Activated T-cell treated with anti-CD3 and anti-CD28 coated beads for 1 hour (primary cell): Measurements from ENCODE around the gene SERF2.
A peak's percentile ranks its signal among the peaks of the same experiment; 100 is the strongest.
"Not testable (repeated sequence)": the region's sequence is repeated elsewhere in the genome, so short reads cannot be mapped to it uniquely, and the experiment has no call there.

Experiments used
- DNase-seq: peaks from one replicate; pipeline ENCODE4 v3.0.0-alpha.2; 2020; ENCODE audit warnings: low read depth

The SERF2 gene

DNA sequence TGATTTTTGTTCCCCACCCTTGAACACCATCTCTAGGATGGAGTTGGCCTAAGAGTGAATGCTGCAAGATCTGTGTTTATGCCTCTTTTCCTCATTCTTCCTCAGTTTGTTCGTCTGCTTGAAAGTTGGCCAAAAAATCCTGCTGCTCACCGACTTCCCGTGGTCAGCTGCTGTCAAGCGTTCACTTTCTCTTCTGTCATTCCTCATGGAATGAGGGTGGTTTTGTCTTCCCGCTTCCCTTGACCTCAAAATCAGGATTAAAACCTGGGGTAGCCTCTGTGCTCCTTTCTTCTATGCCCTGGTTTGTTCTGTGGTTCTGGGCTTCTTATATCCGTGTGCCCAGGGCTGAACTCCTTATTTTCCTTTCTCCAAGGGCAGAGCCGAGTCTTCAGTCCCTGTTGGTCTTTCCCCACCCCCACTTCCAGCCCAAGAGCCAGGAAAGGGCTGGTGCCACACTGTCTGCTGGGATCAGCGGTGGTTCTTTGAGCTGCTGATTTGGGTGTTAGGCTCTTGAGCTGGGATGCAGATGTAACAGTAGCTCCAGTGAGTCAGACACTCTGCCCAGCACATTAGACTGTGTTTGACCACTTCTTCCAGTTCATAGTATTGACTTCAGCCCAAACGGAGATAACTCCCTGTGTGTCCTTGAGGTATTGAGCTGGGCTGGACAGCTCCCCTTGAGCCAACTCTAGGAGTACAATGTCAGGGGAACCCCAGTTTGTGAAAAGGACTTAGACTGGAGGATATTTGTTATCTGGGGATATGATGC, 2.3 kb downstream of the SERF2 start:
- no peak for DNase-seq

- DNase-seq, result no peak
Observed at GRCh38 chr15:43795197-43795596, 3.1 kb downstream of the SERF2 start.

DNA sequence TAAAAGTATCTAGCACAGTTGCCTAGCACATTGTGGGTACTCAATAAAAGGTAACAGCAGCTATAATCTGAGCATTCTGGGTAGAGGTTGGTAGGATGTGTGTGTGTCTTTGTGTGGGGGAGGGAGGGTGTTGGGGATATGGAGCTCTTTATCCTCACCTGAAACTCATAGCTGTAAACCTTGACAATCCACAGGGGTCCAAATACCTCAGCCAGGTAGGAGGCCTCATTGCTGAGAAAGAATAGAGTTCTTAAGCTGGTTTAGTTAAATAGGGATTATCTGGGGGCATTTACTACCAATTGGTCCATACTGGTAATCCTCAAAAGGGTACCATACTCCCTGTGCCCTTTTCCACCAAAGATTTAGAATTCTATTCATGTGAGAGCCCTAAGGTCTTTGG, 3.9 kb downstream of the SERF2 start:
- DNase-seq, result no peak

GRCh38 chr15:43796566-43796965, 4.4 kb downstream of the SERF2 start:
- no peak for DNase-seq

- DNase-seq, result no peak
Observed at GRCh38 chr15:43799209-43799944, 7.3 kb downstream of the SERF2 start.

- DNase-seq, result no peak
Observed at GRCh38 chr15:43799945-43800285, 7.8 kb downstream of the SERF2 start, which contains the start of gene SERINC4. SERINC4 (minus strand) TSS chr15:43800220; CDS start chr15:43799986, 234 bp downstream.

DNA sequence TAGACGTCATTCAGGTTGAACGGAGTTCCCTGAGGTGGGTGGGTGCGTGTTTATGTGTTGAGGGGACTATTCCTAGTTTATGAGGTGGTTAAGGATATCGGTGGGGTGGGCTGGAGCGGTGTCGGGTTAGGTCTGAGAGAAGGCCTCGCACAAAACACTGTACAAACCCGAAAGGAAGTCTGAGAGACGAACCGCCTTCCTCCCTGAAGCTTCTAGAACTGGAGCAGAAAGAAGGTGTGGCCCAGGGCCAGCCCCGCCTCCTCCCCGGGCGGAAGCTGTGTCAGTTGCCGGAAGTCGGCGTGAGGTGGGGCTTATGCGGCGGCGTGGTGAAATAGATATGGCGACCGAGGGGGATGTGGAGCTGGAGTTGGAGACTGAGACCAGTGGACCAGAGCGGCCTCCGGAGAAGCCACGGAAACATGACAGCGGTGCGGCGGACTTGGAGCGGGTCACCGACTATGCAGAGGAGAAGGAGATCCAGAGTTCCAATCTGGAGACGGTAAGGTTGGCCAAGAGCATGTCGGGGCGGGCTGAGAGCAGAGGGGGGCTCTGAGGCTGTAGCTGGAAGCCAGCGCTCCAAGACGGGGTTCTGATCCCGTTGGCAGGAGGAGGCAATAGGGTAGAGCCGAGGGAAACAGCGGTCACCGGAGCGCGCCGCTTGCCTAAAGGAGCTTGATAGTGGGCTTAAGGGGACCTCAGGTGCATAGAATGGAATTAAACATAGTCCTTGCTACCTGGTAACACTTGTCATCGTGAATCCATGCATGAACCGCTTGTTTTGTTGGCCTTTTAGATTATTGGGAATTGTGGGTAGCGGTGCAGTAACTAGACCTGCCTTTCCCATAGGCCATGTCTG, 8.4 kb downstream of the SERF2 start, which contains the start of gene HYPK:
Gene HYPK (plus strand): TSS at position 314 of the 856 bp plus-strand sequence. CDS start 24 bp downstream, at position 338.
- DNase-seq, result peak; percentile 88

DNA sequence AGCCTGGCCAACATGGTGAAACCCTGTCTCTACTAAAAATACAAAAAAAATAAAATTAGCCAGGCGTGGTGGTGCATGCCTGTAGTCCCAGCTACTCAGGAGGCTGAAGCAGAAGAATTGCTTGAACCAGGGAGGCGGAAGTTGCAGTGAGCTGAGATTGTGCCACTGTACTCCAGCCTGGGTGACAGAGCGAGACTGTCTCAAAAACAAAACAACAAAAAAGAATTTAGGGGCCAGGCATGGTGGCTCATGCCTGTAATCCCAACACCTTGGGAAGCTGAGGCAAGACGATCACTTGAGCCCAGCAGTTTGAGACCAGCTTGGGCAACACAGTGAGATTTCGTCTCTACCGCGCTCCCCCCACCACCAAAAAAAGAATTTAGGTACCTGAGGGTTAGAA, 10.6 kb downstream of the SERF2 start:
- not testable (repeated sequence) for DNase-seq

GRCh38 chr15:43808435-43808950, 16.4 kb downstream of the SERF2 start:
- DNase-seq, result no peak

DNA sequence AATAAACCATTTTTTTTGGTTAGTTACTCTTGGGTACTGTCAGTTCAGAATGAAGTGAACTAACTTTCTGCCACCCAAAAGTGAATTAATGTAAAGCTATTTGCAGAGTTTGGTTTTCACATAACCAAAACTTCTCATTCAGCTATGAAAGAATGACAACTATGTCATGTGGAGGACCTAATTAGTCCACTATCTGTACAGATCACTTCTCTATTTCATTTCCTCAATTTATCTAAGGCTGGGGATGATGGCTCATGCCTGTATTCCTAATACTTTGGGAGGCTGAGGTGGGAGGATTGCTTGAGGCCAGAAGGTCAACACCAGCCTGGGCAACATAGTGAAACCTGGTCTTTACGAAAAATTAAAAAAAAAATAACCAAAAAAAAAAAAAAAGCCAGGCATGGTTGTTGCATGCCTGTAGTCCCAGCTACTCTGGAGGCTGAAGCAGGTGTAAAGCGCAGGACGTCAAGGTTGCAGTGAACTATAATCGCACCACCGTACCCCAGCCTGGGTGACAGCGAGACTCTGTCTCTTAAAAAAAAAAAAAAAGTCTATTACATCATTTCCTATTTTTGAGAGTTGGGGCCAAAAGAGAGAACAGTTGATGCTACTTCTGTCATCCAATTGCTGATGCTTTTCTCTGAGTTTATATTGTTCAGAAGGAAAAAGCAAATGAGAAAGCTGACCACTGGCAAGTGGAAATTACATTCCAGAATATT, 17.0 kb downstream of the SERF2 start:
- DNase-seq, result no peak

DNA sequence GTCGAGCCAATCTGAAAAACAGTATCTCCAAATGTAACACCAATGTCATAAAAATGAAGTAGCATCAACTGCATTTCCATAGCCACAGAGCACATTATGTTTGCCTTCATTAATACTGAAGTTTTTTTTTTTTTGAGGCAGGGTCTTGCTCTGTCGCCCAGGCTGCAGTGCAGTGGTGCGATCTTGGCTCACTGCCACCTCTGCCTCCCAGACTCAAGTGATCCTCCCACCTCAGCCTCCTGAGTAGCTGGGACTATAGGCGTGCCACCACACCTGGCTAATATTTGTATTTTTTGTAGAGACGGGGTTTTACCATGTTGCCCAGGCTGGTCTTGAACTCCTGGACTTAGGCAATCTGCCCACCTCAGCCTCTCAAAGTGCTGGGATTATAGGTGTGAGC, 22.9 kb downstream of the SERF2 start:
- DNase-seq, result not testable (repeated sequence)

DNA sequence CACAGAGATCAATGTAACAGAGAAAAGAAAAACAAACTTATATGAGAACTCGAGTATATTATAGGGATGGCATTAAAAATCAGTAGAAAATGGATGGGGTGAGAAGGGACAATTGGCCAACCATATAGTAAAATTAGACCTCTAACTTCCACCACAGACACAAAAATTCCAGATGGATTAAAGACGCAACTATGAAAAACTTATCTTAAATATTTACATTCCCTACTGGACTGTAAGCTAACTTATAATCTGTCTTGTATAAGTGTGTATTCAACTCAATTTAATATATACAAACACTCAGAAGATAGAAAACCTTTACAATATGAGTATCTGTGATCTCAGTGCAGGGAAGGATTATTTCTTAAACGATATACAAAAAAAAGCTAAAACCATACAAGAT, 29.4 kb downstream of the SERF2 start:
- no peak for DNase-seq

DNA sequence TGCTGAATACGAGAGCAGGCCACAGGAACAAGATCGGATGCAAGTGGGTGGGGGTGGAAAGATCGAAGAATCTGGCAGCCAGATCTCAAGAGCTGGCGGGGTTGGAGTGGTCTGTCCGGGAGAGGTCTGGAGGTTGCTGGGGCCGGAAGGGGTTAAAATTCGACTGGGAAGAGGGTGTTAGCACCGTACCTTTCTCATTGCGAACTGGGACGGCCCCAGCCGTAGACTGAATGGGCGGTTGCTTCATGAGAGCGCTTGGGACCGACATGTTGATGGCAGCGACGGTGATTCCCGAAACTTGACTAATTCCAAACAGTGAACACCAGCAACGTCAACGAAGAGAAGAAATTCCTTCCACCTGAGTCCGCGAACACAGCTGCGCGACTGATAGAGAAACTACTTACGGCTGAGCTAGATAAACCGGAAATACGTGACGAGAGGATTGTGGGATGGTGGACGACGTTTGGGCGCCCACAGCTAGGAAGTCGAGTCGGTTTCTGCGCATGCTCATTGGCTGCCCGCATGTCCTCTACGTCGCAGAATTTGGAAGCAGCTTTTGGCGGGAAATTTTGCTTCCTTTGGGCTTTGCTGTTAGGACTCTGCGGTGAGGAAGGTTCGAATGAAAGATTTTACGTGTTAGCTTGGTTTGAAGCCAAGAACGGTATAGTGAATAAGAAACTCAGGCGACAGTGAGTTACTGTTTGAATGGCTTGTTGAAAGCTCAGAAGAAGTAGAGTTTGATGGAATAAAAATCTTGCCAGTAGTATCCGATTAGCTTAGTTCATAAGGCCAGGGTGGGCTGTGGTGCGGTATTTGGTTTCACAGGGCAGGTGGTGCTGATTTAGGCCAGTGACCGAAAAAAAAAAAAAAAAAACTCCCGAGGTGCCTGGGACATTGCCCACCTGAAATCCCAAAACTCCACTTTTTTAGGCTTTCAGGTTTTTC, 32.5 kb downstream of the SERF2 start, which contains the start of gene MFAP1:
Gene MFAP1 (minus strand): TSS at position 389 of the 945 bp plus-strand sequence. CDS start 121 bp downstream, at position 268.
- peak; percentile 83 for DNase-seq

DNA sequence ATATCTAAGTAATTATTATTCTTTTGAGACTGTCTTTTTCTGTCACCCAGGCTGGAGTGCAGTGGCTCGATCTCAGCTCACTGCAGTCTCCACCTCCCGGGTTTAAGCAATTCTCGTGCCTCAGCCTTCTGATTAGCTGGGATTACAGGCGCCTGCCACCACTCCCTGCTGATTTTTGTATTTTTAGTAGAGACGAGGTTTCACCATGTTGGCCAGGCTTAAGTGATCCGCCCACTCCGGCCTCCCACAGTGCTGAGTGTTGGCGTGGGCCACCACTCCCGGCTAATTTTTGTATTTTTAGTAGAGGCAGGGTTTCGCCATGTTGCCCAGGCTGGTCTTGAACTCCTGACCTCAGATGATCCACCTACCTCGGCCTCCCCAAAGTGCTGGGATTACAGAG, 33.2 kb downstream of the SERF2 start:
- DNase-seq, result not testable (repeated sequence)

DNA sequence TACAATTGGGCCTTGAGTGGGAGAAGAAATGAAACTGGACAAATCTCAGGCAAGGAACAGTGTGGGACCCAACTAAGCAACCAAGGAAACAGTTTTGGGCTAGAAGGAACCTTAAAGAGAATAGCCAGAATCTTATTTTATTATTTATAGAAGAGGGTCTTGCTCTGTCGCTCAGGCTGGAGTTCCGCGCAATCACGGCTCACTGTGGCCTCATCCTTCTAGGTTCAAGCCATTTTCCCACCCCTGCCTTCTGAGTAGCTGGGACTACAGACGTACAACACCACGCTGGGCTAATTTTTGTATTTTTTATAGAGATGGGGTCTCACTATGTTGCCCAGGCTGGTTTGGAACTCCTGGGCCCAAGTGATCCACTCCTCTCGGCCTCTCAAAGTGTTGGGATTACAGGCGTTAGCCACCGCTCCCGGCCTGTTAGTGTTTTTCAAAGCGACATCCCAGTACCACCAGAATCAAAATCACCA, 33.9 kb downstream of the SERF2 start:
- DNase-seq, result no peak

DNA sequence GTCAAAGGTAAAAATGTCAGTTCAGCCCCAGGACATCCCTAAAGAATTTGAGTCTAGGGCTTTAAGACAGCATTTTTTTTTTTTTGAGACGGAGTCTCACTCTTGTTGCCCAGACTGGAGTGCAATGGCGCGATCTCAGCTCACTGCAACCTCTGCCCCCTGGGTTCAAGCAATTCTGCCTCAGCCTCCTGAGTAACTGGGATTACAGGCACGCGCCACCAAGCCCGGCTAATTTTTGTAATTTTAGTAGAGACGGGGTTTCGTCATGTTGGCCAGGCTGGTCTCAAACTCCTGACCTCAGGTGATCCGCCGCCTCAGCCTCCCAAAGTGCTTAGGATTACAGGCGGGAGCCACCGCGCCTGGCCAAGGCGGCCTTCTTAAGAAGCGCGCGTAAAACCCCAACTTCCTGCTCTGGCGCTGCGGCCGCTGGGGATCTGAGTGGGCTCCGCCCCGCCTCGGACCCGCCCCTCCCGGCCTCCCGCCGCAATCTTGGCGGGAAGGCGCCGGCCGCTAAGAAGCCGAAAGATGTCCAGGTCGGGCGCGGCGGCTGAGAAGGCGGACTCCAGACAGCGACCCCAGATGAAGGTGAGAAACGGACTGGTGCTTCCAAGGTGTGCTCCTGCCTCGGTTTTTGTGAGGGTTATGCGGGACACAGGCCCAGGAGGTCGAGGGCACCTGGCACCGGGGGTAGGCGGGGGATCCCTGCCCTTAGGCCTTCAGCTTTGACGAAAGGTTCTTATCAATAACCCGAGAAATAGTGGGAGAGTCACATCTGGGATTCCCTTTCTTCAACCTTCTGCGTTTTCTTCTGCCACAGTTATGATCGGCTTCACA, 34.6 kb downstream of the SERF2 start, which contains the start of gene WDR76:
Gene WDR76 (plus strand): TSS at position 495 of the 834 bp plus-strand sequence. CDS start 31 bp downstream, at position 526.
- DNase-seq, result peak; percentile 50

- DNase-seq, result no peak
Observed at GRCh38 chr15:43828061-43828657, 36.0 kb downstream of the SERF2 start.

- not testable (repeated sequence) for DNase-seq
Observed at GRCh38 chr15:43829951-43830540, 37.9 kb downstream of the SERF2 start.
